UCSD-AML1 (cell line): ENCODE results near the gene LRRC47.

Experiments
- DNase-seq: peaks from one replicate; lab custom pipeline; 2025; ENCODE audit not compliant: unreplicated experiment; lab: John Stamatoyannopoulos, UW

Gene LRRC47

GRCh38 chr1:3787349-3787715, 9.0 kb downstream of the LRRC47 start:
- DNase-seq: no peak

GRCh38 chr1:3786468-3787348, 9.6 kb downstream of the LRRC47 start:
- no peak for DNase-seq

GRCh38 chr1:3785456-3786157, 10.7 kb downstream of the LRRC47 start:
- DNase-seq: no peak

GRCh38 chr1:3785045-3785444, 11.3 kb downstream of the LRRC47 start:
- no peak for DNase-seq

- no peak for DNase-seq
Measured at GRCh38 chr1:3783651-3784474, 12.4 kb downstream of the LRRC47 start.

GRCh38 chr1:3780901-3781300, 15.4 kb downstream of the LRRC47 start:
- DNase-seq: no peak

- DNase-seq: no peak
Measured at GRCh38 chr1:3779912-3780416, 16.3 kb downstream of the LRRC47 start.

- DNase-seq: no peak
Measured at GRCh38 chr1:3779265-3779911, 16.9 kb downstream of the LRRC47 start.

GRCh38 chr1:3778590-3779264, 17.6 kb downstream of the LRRC47 start:
- DNase-seq: no peak

- DNase-seq: no peak
Measured at GRCh38 chr1:3777647-3778589, 18.4 kb downstream of the LRRC47 start.

- DNase-seq: no peak
Measured at GRCh38 chr1:3777078-3777547, 19.2 kb downstream of the LRRC47 start.

GRCh38 chr1:3776231-3776961, 19.9 kb downstream of the LRRC47 start:
- no peak for DNase-seq

GRCh38 chr1:3775490-3776230, 20.6 kb downstream of the LRRC47 start:
- peak; percentile 71 for DNase-seq

- peak; percentile 36 for DNase-seq
Measured at GRCh38 chr1:3774946-3775489, 21.3 kb downstream of the LRRC47 start.

GRCh38 chr1:3774276-3774945, 21.9 kb downstream of the LRRC47 start:
- DNase-seq: no peak

GRCh38 chr1:3773572-3774275, 22.6 kb downstream of the LRRC47 start:
- DNase-seq: no peak
